ENCODE results near the gene SRGAP2C.
"Not testable (repeated sequence)": the region's sequence is repeated elsewhere in the genome, so short reads cannot be mapped to it uniquely, and the experiment has no call there.

SRGAP2C gene

GRCh38 chr1:121423956-121424355 lies 239.2 kb downstream of the SRGAP2C start:
- DNase-seq (ENCODE audit: low spot score), result not testable (repeated sequence)

GRCh38 chr1:121433517-121433916 lies 248.7 kb downstream of the SRGAP2C start:
- not testable (repeated sequence) for DNase-seq (ENCODE audit: low spot score)

- DNase-seq (ENCODE audit: low spot score), result not testable (repeated sequence)
Measured at GRCh38 chr1:121438862-121439261, 254.1 kb downstream of the SRGAP2C start.

GRCh38 chr1:121440993-121441392 lies 256.2 kb downstream of the SRGAP2C start:
- no peak for DNase-seq (ENCODE audit: low spot score)
